ENCODE data around the gene TMEM106C.

- TF ChIP-seq CTCF (IDR thresholded peaks at IDR 0.05) (no peak), POLR2A (IDR thresholded peaks at IDR 0.05; ENCODE audit: low read depth) (no peak), POLR2AphosphoS5 (IDR thresholded peaks at IDR 0.05) (peak in 1 of 2 donors; percentile 4), EP300 (IDR thresholded peaks at IDR 0.05) (no peak)
Measured at GRCh38 chr12:48000878-48001504, 37.6 kb downstream of the TMEM106C start.
